ENCODE data around the gene NELL2.

GRCh38 chr12:44775901-44776300 is 100.2 kb downstream of the NELL2 start:
- TF ChIP-seq, protein P1, sequence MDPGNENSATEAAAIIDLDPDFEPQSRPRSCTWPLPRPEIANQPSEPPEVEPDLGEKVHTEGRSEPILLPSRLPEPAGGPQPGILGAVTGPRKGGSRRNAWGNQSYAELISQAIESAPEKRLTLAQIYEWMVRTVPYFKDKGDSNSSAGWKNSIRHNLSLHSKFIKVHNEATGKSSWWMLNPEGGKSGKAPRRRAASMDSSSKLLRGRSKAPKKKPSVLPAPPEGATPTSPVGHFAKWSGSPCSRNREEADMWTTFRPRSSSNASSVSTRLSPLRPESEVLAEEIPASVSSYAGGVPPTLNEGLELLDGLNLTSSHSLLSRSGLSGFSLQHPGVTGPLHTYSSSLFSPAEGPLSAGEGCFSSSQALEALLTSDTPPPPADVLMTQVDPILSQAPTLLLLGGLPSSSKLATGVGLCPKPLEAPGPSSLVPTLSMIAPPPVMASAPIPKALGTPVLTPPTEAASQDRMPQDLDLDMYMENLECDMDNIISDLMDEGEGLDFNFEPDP (CRISPR knock-in tag; IDR thresholded peaks at IDR 0.05) = no peak
- TF ChIP-seq POLR2A (conservative IDR thresholded peaks at IDR 0.05) (no peak), ELF4 (CRISPR knock-in tag; IDR thresholded peaks at IDR 0.05) (no peak), GATA2 (CRISPR knock-in tag; IDR thresholded peaks at IDR 0.05) (no peak), CEBPZ (IDR thresholded peaks at IDR 0.05; ENCODE audit: borderline replicate concordance, low read depth, low read length) (no peak), MAZ (CRISPR knock-in tag; conservative IDR thresholded peaks at IDR 0.05 in 1 of 2, IDR thresholded peaks at IDR 0.05 in 1 of 2) (no peak), SETDB1 (IDR thresholded peaks at IDR 0.05; ENCODE audit: low read length) (no peak), EGR1 (conservative IDR thresholded peaks at IDR 0.05) (no peak)
- TF ChIP-seq, protein P2, sequence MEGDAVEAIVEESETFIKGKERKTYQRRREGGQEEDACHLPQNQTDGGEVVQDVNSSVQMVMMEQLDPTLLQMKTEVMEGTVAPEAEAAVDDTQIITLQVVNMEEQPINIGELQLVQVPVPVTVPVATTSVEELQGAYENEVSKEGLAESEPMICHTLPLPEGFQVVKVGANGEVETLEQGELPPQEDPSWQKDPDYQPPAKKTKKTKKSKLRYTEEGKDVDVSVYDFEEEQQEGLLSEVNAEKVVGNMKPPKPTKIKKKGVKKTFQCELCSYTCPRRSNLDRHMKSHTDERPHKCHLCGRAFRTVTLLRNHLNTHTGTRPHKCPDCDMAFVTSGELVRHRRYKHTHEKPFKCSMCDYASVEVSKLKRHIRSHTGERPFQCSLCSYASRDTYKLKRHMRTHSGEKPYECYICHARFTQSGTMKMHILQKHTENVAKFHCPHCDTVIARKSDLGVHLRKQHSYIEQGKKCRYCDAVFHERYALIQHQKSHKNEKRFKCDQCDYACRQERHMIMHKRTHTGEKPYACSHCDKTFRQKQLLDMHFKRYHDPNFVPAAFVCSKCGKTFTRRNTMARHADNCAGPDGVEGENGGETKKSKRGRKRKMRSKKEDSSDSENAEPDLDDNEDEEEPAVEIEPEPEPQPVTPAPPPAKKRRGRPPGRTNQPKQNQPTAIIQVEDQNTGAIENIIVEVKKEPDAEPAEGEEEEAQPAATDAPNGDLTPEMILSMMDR (IDR thresholded peaks at IDR 0.05 in 2 of 3, conservative IDR thresholded peaks at IDR 0.05 in 1 of 3; ENCODE audit: insufficient read depth in 2 of 3, low read depth in 1 of 3, low read length in 3 of 3) = no peak

All from K562 (cell line).